Adipocyte (in vitro differentiated cells): ENCODE results near the gene BRD3OS.
A peak's percentile ranks its signal among the peaks of the same experiment; 100 is the strongest.

Source experiments
- DNase-seq: peaks from one replicate; pipeline ENCODE4 v3.0.0-alpha.2; 2015; ENCODE audit warnings: low read depth
- H3K27me3 ChIP-seq: replicated peaks from 2 replicates; pipeline ENCODE4 v1.7.0; 2013; ENCODE audit warnings: mild to moderate bottlenecking, low read length, moderate library complexity; ENCODE audit not compliant: control insufficient read depth, insufficient read depth
- H3K36me3 ChIP-seq: 2 replicates; pipeline ENCODE4 v1.7.0; 2013; ENCODE audit warnings: low read length, mild to moderate bottlenecking, moderate library complexity; ENCODE audit not compliant: control insufficient read depth, insufficient read depth, severe bottlenecking
- H3K4me1 ChIP-seq: 2 replicates; pipeline ENCODE4 v1.7.0; 2013; ENCODE audit warnings: mild to moderate bottlenecking, low read length, moderate library complexity; ENCODE audit not compliant: control insufficient read depth, insufficient read depth
- H3K4me3 ChIP-seq: 2 replicates; pipeline ENCODE4 v1.7.0; 2013; ENCODE audit warnings: mild to moderate bottlenecking, low read length, moderate library complexity
- H3K9ac ChIP-seq: 2 replicates; pipeline ENCODE4 v1.7.0; 2013; ENCODE audit warnings: mild to moderate bottlenecking, low read length, moderate library complexity
- H3K9me3 ChIP-seq: 2 replicates; pipeline ENCODE4 v1.7.0; 2013; ENCODE audit warnings: mild to moderate bottlenecking, low read length, moderate library complexity; ENCODE audit not compliant: control insufficient read depth

BRD3OS gene

GRCh38 chr9:134011401-134011800, 13.9 kb upstream of the BRD3OS start:
- H3K9ac ChIP-seq = no peak overlapping the region
- H3K4me3 ChIP-seq = no peak overlapping the region
- H3K4me1 ChIP-seq = no peaks in the 10 kb centered on the region
- no peak for DNase-seq
- no peaks in the 10 kb centered on the region for H3K9me3 ChIP-seq
- peaks cover 10% of the 10 kb centered on the region for H3K27me3 ChIP-seq
- H3K36me3 ChIP-seq = no peaks in the 10 kb centered on the region

- H3K4me3 ChIP-seq = no peak overlapping the region
- DNase-seq = no peak
- no peaks in the 10 kb centered on the region for H3K4me1 ChIP-seq
- no peaks in the 10 kb centered on the region for H3K36me3 ChIP-seq
- H3K9me3 ChIP-seq = no peaks in the 10 kb centered on the region
- peaks cover 2% of the 10 kb centered on the region for H3K27me3 ChIP-seq
- H3K9ac ChIP-seq = no peak overlapping the region
Measured at GRCh38 chr9:134014946-134015345, 10.3 kb upstream of the BRD3OS start.

GRCh38 chr9:134024214-134024792, 978 bp upstream of the BRD3OS start:
- Histone ChIP-seq H3K4me1 (peaks cover 14% of the 10 kb centered on the region), H3K36me3 (no peaks in the 10 kb centered on the region), H3K4me3 (peak overlapping the region; percentile 75), H3K9ac (peak overlapping the region; percentile 44), H3K27me3 (no peaks in the 10 kb centered on the region), H3K9me3 (no peaks in the 10 kb centered on the region)
- DNase-seq = no peak

- Histone ChIP-seq H3K9ac (peak overlapping the region; percentile 76), H3K4me3 (peak overlapping the region; percentile 83), H3K27me3 (no peaks in the 10 kb centered on the region), H3K36me3 (peaks cover 7% of the 10 kb centered on the region), H3K4me1 (peaks cover 14% of the 10 kb centered on the region), H3K9me3 (no peaks in the 10 kb centered on the region)
- peak; percentile 74 for DNase-seq
Measured at GRCh38 chr9:134025606-134026541, 593 bp downstream of the BRD3OS start.

GRCh38 chr9:134026581-134026980, 1.3 kb downstream of the BRD3OS start:
- peaks cover 14% of the 10 kb centered on the region for H3K4me1 ChIP-seq
- no peak for DNase-seq
- H3K4me3 ChIP-seq = peak overlapping the region; percentile 83
- peaks cover 12% of the 10 kb centered on the region for H3K36me3 ChIP-seq
- H3K27me3 ChIP-seq = no peaks in the 10 kb centered on the region
- peak overlapping the region; percentile 76 for H3K9ac ChIP-seq
- no peaks in the 10 kb centered on the region for H3K9me3 ChIP-seq

- Histone ChIP-seq H3K4me1 (peaks cover 14% of the 10 kb centered on the region), H3K27me3 (no peaks in the 10 kb centered on the region), H3K36me3 (peaks cover 16% of the 10 kb centered on the region), H3K4me3 (no peak overlapping the region), H3K9me3 (no peaks in the 10 kb centered on the region), H3K9ac (no peak overlapping the region)
- no peak for DNase-seq
Measured at GRCh38 chr9:134026981-134027380, 1.7 kb downstream of the BRD3OS start.

- Histone ChIP-seq H3K4me3 (no peak overlapping the region), H3K36me3 (peaks cover 21% of the 10 kb centered on the region), H3K4me1 (peaks cover 14% of the 10 kb centered on the region), H3K27me3 (no peaks in the 10 kb centered on the region), H3K9me3 (no peaks in the 10 kb centered on the region), H3K9ac (no peak overlapping the region)
- DNase-seq = no peak
Measured at GRCh38 chr9:134027561-134027960, 2.3 kb downstream of the BRD3OS start.

- H3K36me3 ChIP-seq = peaks cover 26% of the 10 kb centered on the region
- no peaks in the 10 kb centered on the region for H3K9me3 ChIP-seq
- H3K9ac ChIP-seq = no peak overlapping the region
- DNase-seq = no peak
- H3K4me1 ChIP-seq = peaks cover 14% of the 10 kb centered on the region
- H3K27me3 ChIP-seq = no peaks in the 10 kb centered on the region
- H3K4me3 ChIP-seq = no peak overlapping the region
Measured at GRCh38 chr9:134028076-134028475, 2.8 kb downstream of the BRD3OS start.

GRCh38 chr9:134028575-134029247, 3.4 kb downstream of the BRD3OS start:
- Histone ChIP-seq H3K36me3 (peaks cover 32% of the 10 kb centered on the region), H3K9me3 (no peaks in the 10 kb centered on the region), H3K27me3 (no peaks in the 10 kb centered on the region), H3K9ac (no peak overlapping the region), H3K4me1 (peaks cover 14% of the 10 kb centered on the region), H3K4me3 (no peak overlapping the region)
- no peak for DNase-seq

- no peaks in the 10 kb centered on the region for H3K9me3 ChIP-seq
- no peak overlapping the region for H3K9ac ChIP-seq
- peaks cover 40% of the 10 kb centered on the region for H3K36me3 ChIP-seq
- no peaks in the 10 kb centered on the region for H3K27me3 ChIP-seq
- peaks cover 11% of the 10 kb centered on the region for H3K4me1 ChIP-seq
- no peak overlapping the region for H3K4me3 ChIP-seq
- no peak for DNase-seq
Measured at GRCh38 chr9:134029248-134030226, 4.3 kb downstream of the BRD3OS start.
